ENCODE results near the gene LRRC71.
A peak's percentile ranks its signal among the peaks of the same experiment; 100 is the strongest.

The LRRC71 gene

DNA sequence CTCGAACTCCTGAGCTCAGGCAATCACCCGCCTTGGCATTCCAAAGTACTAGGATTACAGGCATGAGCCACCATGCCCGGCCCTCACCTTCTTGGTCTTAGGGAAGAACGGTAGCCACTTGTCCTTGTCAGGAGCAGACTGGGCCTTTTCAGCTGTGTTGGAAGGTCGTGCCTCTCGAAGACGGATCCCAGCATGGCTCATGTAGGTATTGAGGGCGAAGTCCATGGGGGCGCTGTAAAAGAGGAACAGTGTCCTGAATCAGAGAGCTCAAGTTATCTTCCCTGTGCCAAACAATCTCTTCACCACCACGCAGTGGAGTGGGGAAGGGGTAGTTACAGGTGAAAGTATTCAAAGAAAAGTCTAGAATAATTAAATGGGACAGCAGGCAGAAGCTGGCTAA, 35.9 kb downstream of the LRRC71 start:
- Mint-ChIP-seq H3K27me3 (ENCODE audit: low read depth, poor library complexity) (peaks cover 6% of the 10 kb centered on the region), H3K9me3 (no peaks in the 10 kb centered on the region), H3K27ac (no peak overlapping the region), H3K4me3 (no peak overlapping the region), H3K36me3 (ENCODE audit: low read depth) (peaks cover 75% of the 10 kb centered on the region), H3K4me1 (peaks cover 31% of the 10 kb centered on the region)
- TF ChIP-seq, protein P1, sequence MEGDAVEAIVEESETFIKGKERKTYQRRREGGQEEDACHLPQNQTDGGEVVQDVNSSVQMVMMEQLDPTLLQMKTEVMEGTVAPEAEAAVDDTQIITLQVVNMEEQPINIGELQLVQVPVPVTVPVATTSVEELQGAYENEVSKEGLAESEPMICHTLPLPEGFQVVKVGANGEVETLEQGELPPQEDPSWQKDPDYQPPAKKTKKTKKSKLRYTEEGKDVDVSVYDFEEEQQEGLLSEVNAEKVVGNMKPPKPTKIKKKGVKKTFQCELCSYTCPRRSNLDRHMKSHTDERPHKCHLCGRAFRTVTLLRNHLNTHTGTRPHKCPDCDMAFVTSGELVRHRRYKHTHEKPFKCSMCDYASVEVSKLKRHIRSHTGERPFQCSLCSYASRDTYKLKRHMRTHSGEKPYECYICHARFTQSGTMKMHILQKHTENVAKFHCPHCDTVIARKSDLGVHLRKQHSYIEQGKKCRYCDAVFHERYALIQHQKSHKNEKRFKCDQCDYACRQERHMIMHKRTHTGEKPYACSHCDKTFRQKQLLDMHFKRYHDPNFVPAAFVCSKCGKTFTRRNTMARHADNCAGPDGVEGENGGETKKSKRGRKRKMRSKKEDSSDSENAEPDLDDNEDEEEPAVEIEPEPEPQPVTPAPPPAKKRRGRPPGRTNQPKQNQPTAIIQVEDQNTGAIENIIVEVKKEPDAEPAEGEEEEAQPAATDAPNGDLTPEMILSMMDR (IDR thresholded peaks at IDR 0.05) = no peak
- DNase-seq = no peak

DNA sequence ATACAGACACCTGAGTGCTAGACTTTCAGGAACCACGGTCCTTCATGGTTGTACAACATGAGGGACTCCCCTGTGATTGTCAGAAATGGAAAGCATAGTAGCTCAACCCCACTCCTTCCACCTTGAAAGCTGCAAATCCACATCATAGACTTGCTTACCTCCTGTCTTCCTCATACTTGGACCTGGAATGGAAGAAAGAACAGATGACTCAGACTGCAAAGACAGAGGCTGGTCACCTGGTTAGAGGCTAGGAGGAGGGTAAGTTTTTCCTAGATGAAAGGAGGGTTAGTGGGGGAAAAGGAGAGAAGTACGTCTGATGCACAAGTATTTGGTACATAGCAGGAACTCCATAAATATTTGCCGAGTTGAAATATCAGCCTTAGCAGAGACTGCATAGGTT, 37.2 kb downstream of the LRRC71 start:
- no peak for DNase-seq
- H3K4me3 Mint-ChIP-seq = no peak overlapping the region
- H3K27me3 Mint-ChIP-seq (ENCODE audit: low read depth, poor library complexity) = peaks cover 9% of the 10 kb centered on the region
- TF ChIP-seq, protein P1 (IDR thresholded peaks at IDR 0.05) = no peak
- no peak overlapping the region for H3K27ac Mint-ChIP-seq
- H3K36me3 Mint-ChIP-seq (ENCODE audit: low read depth) = peaks cover 76% of the 10 kb centered on the region
- peaks cover 31% of the 10 kb centered on the region for H3K4me1 Mint-ChIP-seq
- no peaks in the 10 kb centered on the region for H3K9me3 Mint-ChIP-seq

DNA sequence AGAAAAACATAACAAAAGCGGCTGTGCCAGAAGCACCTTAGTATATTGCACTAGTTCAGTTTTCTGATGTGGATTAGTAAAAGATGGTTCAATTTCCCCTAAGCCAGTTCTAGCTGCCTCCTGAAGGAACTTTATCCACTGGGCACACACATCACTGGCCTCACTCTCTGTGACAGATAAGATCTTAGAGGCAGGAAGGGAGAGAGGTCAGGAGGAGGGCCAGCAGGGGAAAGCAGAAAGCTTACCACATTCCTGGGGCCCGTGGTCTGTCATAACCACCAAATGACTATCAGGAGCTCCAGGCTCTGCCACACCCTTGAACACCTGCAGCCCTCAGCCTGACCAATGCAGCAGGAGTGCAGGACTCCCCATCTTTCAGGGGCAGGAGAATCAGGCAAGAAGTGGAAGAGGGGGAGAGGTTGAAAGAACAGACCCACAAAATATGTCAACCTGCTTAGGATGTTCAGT, 37.8 kb downstream of the LRRC71 start:
- no peaks in the 10 kb centered on the region for H3K9me3 Mint-ChIP-seq
- peaks cover 83% of the 10 kb centered on the region for H3K36me3 Mint-ChIP-seq (ENCODE audit: low read depth)
- no peak overlapping the region for H3K27ac Mint-ChIP-seq
- H3K4me3 Mint-ChIP-seq = no peak overlapping the region
- TF ChIP-seq, protein P1 (IDR thresholded peaks at IDR 0.05) = no peak
- peaks cover 9% of the 10 kb centered on the region for H3K27me3 Mint-ChIP-seq (ENCODE audit: low read depth, poor library complexity)
- DNase-seq = no peak
- H3K4me1 Mint-ChIP-seq = peaks cover 34% of the 10 kb centered on the region

DNA sequence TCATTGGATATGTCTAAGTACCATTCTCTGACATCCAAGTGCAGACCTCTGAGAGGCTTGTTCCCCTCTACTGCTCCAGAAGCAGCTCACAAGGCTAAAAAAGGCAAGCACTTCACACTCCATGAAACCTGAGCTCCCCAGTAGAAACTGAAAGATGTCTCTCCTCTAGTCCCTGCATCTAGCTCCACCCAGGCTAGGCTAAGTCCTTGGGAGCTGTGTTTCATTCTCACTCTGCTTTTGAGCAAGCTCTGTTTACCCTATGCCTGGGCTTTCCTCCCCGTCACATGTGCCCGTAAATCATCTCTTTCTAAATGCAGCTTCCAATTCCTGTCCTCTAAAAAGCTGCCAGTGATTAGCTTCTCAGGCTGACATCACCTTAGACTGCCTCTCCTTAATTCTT, 39.0 kb downstream of the LRRC71 start:
- peaks cover 92% of the 10 kb centered on the region for H3K36me3 Mint-ChIP-seq (ENCODE audit: low read depth)
- DNase-seq = no peak
- H3K27ac Mint-ChIP-seq = peak overlapping the region; percentile 54

DNA sequence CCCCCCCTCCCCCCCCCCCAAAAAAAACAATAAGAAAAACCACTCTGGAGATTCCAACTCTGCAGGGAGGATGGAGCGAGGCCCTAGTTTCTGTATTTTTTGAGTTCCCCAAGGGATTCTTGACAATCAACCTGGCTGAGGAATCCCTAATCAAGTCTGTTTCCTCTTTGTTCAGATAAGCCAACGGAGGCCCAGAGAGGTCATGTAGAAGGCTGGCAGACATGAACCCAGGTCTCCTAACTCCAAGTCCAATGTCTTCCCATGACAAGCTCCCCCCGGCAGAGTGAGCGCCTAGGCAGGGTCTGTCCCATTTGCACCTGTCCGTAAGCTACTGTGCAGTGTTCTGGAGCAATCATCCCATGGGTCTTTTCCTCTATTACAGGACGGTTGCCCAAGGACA, 39.5 kb downstream of the LRRC71 start:
- Mint-ChIP-seq H3K4me1 (peaks cover 47% of the 10 kb centered on the region), H3K36me3 (ENCODE audit: low read depth) (peaks cover 91% of the 10 kb centered on the region)
- TF ChIP-seq, protein P1 (IDR thresholded peaks at IDR 0.05) = no peak

More for the DNA sequence above, 39.0 kb downstream of the LRRC71 start:
- peaks cover 45% of the 10 kb centered on the region for H3K4me1 Mint-ChIP-seq
- peaks cover 9% of the 10 kb centered on the region for H3K27me3 Mint-ChIP-seq (ENCODE audit: low read depth, poor library complexity)
- no peak overlapping the region for H3K4me3 Mint-ChIP-seq
- H3K9me3 Mint-ChIP-seq = no peaks in the 10 kb centered on the region
- TF ChIP-seq, protein P1 (IDR thresholded peaks at IDR 0.05) = no peak

DNA sequence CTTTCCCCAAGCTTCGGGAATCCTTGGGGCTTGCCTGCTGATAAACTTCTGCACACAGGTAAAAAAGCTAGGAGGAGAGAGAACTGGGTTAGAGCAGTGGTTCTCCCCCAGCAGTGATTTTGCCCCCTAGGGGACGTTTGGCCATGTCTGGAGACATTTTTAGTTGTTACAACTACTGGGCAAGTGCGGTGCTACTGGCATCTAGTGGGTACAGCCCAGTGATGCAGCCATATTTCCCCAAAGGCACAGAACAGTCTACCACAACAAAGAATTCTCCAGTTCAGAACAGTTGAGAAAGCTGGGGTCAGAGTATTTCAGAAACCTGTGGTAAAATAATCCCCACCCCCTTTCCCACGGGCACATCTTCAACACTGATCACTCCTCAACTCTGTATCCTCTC, 41.3 kb downstream of the LRRC71 start:
- no peak for DNase-seq
- H3K4me1 Mint-ChIP-seq = peaks cover 47% of the 10 kb centered on the region
- H3K4me3 Mint-ChIP-seq = no peak overlapping the region
- H3K9me3 Mint-ChIP-seq = no peaks in the 10 kb centered on the region
- TF ChIP-seq, protein P1 (IDR thresholded peaks at IDR 0.05) = no peak
- peaks cover 88% of the 10 kb centered on the region for H3K36me3 Mint-ChIP-seq (ENCODE audit: low read depth)
- H3K27me3 Mint-ChIP-seq (ENCODE audit: low read depth, poor library complexity) = peaks cover 7% of the 10 kb centered on the region
- H3K27ac Mint-ChIP-seq = no peak overlapping the region

More for the DNA sequence above, 39.5 kb downstream of the LRRC71 start:
- H3K27me3 Mint-ChIP-seq (ENCODE audit: low read depth, poor library complexity) = peaks cover 9% of the 10 kb centered on the region
- no peak overlapping the region for H3K4me3 Mint-ChIP-seq
- H3K27ac Mint-ChIP-seq = peak overlapping the region; percentile 54
- DNase-seq = no peak
- no peaks in the 10 kb centered on the region for H3K9me3 Mint-ChIP-seq
